GM18951 (cell line): ENCODE data around the gene DPP9.

Experiments used
- POLR2A ChIP-seq: IDR thresholded peaks from 4 replicates; pipeline ENCODE4 v1.6.1; 2011; ENCODE audit warnings: mild to moderate bottlenecking; ENCODE audit not compliant: insufficient read length, insufficient read depth; ENCODE audit errors: extremely low read depth
- in situ Hi-C: fragments of 300-500 bp; cut with MboI; formaldehyde crosslinking; loops from one replicate; pipeline ENCODE4 v1.12.0; 2022; ENCODE audit warnings: low sequenced_read_pairs, mixed read lengths, inconsistent platforms; ENCODE audit not compliant: unreplicated experiment

Gene DPP9

DNA sequence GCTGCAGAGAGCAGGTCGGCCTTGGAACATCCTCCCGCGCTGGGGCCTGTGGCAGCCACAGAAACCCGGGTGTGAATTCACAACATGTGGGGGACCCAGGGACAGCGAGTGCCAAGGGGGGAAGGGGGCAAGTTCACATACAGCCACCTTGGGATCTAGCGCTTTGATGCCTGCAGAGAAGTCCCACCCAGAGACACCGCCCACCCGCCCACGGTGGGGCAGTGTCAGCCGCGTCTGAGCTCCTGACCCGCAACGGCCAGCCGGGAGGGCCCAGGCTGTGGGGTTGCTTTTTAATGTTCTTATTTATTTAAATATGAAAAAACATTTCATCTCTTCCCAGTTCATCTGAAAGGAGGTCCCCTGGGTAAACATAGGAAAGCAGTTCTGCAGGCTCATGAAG, 66.4 kb downstream of the DPP9 start:
- in situ Hi-C loops, result no loop called here
- TF ChIP-seq POLR2A, result no peak

DNA sequence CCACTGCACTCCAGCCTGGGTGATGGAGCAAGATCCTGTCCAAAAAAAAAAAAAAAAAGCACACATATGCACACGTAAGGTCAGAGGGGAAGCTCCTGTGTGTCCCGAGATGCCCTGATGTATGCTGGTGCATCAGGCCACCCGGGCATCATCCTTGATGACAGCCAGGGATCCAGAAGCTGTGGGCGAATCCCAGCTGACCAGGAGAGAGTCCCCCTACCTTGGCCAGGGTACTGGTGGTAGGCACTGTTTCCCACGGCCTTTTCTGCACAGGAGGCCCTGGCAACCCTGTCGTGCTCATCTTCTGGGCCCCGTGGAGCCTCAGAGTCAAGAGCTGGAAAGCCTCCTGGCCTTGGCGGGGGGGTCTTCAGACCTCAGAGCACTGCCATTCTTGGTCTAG, 67.5 kb downstream of the DPP9 start:
- in situ Hi-C loops, result no loop called here
- TF ChIP-seq POLR2A, result no peak

DNA sequence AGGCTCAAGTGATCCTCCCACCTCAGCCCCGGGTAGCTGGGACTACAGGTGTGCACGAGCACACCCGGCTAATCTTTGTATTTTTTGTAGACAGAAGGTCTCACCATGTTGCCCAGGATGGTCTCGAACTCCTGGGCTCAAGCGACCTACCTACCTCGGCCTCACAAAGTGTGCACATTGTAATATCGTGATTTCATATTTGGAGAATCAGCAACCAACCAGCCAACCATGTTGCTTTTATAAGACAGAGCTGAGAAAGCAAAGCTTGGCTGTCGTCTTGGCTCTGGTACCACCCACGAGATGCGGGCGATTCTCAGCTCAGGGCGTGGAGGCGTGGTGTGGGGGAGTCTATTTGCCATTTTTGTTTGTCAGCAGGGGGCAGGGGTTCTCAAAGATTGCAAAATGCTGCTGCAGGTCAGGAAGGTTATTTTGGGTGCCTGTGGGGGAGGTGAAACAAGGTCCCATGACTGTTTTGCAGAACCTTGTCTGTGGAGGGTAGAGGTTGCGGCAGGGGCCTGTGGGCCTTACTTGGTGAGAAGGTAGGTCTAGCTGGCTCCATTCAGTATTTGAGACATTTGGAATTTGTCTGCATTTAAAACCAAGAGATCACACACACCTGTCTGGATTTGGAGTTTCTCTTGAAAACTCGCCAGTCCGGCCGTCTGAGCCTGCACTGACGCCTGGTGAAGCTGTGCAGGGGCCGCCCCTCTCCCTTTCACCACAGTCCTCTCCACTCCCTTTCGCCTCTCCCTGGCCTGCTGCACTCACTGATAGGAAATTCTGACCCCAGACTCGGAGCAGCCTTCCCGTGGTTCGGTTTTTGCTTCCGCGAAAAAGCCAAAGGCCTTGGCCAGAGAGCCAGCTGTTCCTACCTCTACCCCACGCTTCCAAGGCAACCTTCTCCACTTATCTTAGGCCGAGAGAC, 68.9 kb downstream of the DPP9 start:
- in situ Hi-C loops, result no loop called here
- TF ChIP-seq POLR2A, result no peak

DNA sequence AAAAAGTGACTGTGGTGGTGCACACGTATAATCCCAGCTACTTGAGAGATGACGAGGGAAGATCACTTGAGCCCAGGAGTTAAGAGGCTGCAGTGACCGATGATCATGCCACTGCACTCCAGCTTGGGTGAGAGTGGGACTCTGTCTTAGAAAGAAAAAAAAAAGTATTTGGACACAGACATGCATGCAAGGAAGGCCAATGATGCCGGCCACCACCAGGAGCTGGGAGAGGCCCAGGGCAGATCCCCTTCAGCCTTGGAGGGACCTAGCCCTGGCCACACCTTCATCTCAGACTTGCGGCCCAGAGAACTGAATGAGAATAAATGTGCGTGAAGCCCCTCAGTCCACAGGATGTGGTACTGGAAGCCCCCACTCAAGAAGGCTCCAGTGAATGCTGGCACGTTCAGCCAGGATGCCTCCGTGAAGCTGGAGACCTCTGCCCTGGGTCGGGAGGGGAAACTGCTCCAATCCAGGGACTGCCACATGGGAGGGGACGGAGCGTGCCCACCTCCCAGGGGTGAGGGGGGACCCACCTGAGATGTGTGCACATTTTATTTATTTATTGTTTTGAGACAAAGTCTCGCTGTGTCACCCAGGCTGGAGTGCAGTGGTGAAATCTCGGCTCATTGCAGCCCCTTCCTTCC, 69.7 kb downstream of the DPP9 start:
- in situ Hi-C loops, result no loop called here

DNA sequence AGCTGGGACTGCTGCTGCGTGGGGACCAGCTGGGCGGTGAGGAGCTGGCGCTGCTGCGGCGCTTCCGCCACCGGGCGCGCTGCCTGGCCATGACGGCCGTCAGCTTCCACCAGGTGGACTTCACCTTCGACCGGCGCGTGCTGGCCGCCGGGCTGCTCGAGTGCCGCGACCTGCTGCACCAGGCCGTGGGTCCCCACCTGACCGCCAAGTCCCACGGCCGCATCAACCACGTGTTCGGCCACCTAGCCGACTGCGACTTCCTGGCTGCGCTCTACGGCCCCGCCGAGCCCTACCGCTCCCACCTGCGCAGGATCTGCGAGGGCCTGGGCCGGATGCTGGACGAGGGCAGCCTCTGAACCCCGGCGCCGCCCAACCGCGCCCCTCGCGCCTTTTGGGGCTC, 71.6 kb downstream of the DPP9 start:
- in situ Hi-C loops, result no loop called here
- TF ChIP-seq POLR2A, result no peak

More for the DNA sequence above, 69.7 kb downstream of the DPP9 start:
- TF ChIP-seq POLR2A, result peak; percentile 3

DNA sequence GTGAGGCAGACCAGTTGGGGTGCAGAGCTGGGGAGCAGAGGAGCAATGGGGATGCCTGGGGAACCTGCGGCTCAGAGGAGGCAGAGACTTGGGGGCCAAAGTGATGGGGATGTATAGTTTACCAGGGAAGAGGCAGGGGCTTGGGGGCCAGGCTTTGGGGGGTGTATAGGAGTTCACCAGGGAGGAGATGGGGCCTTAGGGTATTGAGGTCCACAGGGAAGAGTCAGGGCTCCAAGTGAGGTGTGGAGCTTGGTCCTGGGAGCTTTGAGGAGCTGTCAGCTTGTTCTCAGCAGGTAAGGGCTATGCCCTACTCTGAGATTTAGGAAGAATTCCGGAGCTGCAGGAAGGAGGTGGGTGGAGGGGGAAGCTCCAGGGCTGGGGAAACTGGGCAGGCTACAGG, 73.5 kb downstream of the DPP9 start:
- in situ Hi-C loops, result no loop called here
- no peak for TF ChIP-seq POLR2A

DNA sequence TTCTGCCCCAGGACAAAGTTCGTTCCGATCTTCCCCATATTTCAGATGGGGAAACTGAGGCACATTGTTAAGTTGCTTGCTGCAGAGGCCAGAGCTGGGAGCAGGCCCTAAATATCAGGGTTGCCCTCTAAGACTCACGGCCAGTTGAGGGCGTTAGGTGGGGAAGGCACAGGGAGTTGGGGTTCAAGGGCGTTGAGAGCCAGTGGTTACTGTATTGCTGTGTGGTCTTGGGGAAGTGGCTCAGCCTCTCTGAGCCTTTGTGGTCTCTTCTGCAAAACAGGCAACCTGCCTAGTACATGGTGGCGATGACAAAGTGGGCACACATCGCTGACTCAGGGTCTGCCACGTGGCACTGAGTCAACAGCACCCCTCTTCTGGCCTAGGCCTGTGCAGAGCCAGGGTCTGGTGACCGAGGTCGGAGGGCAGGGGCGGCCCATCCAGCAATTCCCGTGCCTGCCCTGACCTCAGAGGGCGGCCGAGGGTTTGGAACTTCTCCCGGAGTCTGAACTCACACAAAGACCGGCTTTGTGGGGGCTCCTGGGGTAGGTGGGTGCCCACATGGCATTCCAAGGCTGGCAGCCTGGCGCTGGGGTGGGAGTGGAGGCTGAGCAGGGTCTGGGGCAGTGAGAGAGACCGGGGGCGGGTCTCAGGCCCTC, 74.1 kb downstream of the DPP9 start:
- in situ Hi-C loops, result no loop called here
- no peak for TF ChIP-seq POLR2A

DNA sequence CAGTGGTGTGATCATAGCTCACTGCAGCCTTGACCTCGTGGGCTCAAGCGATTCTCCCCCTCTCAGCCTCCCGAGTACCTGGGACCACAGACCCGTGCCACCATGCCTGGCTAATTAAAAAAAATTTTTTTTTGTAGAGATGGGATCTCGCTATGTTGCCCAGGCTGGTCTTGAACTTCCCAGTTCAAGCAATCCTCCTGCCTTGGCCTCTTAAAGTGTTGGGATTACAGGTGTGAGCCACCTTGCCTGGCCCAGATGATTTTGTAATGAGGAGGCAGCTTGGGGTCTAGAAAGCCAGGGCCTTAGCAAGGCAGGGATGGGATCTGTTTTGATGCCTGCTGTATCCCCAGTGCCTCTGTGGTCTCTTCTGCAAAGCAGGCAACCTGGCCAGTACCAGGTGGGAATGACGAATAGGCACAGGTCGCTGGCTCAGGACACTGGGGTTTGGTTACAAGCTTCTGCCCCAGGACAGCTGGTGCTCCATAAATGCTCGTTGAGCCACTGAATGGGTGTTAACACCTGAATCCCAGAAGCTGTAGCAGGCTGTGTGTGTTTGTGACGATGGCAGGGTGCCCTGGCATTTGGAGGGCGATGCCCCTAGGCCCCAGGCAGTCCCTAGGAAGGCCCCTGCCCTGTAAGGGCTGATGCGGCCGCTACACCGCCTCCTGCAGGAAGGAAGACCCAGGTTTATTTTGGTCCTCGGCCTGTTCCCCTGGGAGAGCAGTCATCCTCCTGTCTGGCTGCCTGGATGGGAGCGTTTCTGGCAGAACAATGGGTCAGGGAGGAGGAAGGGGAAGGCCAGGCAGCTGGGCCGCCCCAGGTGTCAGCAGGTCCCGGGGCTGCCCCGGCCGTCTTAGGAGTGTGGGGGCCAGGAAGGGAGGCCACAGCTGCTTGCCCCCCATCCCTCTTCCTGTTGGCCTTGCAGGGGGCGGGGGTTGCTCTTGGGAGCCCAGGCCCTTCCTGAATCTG, 75.7 kb downstream of the DPP9 start:
- in situ Hi-C loops, result no loop called here

DNA sequence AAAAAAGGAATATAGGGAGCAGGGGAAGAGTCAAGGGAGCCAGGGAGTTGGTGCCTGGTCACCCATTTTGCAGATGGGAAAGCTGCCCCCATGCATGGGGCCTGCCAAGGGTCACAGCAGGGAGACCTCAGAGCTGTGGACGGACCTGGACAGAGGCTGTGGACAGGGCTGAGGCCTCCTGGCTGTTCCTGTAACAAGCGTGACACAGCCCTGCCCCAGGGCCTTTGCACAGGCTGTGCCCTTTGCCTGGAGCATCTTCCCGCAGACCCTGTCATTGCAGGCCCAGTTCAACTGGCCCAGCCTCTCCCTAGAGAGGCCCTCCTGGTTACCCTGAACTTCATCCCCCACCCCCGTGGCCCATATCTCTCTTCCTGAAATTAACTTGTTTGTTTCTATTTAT, 77.9 kb downstream of the DPP9 start:
- no peak for TF ChIP-seq POLR2A
- in situ Hi-C loops, result no loop called here

More for the DNA sequence above, 75.7 kb downstream of the DPP9 start:
- no peak for TF ChIP-seq POLR2A

DNA sequence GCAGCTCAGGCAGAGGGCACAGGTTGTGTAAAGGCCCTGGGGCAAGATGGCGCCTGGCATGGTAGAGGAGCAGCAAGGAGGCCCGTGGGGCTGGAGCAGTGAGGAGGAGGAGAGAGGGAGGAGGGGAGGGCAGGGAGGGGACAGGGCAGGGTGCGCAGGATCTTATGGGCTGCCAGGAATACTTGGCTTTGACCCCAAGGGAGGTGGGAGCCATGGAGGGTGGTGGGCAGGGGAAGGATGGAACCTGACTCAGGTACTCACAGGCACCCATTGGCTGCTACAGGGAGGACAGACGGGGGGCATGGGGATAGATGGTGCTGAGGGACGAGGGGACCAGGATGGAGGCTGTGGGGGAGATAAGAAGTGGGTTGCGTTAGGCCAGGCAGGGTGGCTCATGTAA, 81.0 kb downstream of the DPP9 start:
- no peak for TF ChIP-seq POLR2A

DNA sequence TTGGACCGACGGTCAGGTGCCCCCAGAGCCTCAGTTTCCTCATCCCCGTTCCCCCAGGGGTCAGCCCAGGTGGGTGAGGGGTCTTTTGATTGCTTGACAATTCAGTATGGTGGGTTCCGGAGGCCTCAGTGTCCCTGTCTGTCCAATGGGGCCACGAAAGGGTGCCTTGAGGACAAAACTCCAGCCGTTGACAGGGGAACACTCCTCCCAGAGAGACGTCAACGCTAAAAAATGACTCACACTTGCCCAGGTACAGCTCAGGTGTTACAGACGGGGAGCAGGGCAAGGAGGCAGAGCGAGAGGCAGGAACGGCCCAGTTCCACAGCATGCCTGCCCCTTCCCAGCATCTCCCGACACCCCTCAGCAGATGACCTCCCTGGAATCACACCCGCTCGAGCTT, 82.5 kb downstream of the DPP9 start:
- TF ChIP-seq POLR2A, result no peak
- in situ Hi-C loops, result no loop called here

More for the DNA sequence above, 81.0 kb downstream of the DPP9 start:
- in situ Hi-C loops, result no loop called here

DNA sequence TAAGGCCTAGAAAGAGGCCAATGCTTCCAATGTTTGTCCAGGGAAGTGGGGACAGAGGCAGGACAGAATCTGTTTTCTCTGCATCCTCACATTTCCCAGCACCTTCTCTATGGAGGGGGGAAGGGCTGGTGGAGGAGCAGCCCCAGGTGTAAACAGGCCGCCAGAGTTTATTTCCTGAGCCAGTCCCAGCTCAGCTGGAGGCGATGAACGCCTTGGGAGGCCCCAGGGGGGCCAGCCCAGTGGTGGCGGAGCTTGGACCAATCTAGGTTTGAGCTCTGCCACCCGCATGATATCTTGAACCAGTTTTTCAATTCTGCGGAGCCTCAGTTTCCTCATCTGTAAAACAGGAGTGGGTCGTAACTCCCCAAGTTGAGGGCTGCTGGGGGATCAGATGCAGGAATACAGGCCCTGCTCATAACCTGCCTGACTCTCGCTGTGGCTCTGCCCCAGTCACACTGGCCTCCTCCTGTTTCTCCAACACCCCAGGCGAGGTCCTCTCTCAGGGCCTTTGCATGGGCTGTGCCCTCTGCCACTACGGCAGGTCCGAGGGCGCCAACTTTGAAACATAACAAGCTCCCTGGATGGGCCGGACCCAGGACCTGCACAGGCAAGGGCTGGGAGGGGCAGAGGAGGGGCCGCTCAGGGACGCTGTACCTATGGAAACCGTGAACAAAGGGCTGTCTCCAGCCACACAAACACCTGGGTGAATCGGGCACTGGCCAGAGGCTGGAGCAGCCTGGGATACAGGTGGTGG, 83.2 kb downstream of the DPP9 start:
- no peak for TF ChIP-seq POLR2A
- in situ Hi-C loops, result no loop called here

DNA sequence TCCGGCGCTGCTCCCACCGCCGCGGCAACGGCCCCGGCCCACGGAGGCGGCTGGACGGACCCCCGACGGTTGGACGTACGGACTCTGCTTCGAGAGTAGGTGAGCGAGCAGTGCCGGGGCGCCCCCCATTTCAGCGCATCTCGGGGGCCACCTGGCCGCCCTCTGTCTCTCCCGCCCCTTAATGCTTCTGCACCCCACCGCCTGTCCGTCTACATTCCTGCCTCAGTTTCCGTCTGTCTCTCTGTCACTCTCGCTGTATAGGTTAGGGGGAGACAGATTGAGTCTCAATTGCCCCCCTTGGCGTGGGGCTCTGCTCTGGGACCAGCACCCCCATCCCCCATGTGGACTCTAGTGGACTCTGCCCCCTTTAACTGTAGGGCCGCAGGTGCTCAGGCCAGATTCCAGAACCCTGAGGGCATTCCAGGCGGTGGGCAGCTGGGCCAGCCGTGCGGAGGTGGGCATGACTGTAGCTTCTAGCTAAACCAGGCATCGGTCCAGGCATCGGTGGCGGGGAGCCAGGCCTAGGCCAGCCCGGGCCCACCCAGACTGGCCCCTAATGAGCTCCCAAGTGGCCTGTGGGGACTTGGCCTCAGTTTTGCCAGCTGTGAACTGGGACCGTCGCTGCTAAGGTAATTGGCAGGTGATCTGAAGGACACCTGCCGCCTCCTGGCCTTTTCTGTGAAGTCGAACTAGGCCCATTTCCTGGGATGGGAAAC, 84.0 kb downstream of the DPP9 start:
- no peak for TF ChIP-seq POLR2A

More for the DNA sequence above, 84.0 kb downstream of the DPP9 start:
- in situ Hi-C loops, result no loop called here
